BJ (cell line): ENCODE data around the gene CAMSAP3. TPM values are rescaled to one million over a fixed set of nuclear protein-coding genes. Genes with fewer than 3 reads are reported as not detected.

ENCODE experiments used
- polyA plus RNA-seq: library from polyadenylated mRNA; depleted of rRNA; stranded (reverse); fragments of >200 nt; gene quantifications from 2 replicates; pipeline ENCODE4 v1.2.3, GENCODE V29; 2011; rRNA removed
- small RNA-seq: library from RNA; depleted of rRNA; stranded (forward); fragments of <200 nt; gene quantifications from one replicate; pipeline ENCODE3, GENCODE V24; 2012; ENCODE audit warnings: low replicate concordance, low read depth; ENCODE audit not compliant: insufficient read length

CAMSAP3 gene
- polyA plus RNA-seq, 1 experiment, result not detected

Small RNAs within 50 kb of the gene (small RNA-seq; reads per million reads assigned to genes)
- gene MIR6792, result not detected

Other genes with a start within 250 kb of the CAMSAP3 start
- 8.6 and 12.7 TPM in 2 replicates for gene ARHGEF18, start 246.9 kb upstream of the CAMSAP3 start, polyA plus RNA-seq
- gene PEX11G, start 106.8 kb upstream of the CAMSAP3 start, polyA plus RNA-seq, result 1.9 and 3.8 TPM in 2 replicates
- gene ZNF358, start 79.8 kb upstream of the CAMSAP3 start, polyA plus RNA-seq, result 25.0 and 43.9 TPM in 2 replicates
- 24.6 and 50.6 TPM in 2 replicates for gene MCOLN1, start 73.2 kb upstream of the CAMSAP3 start, polyA plus RNA-seq
- 17.2 and 55.1 TPM in 2 replicates for gene PNPLA6, start 60.1 kb upstream of the CAMSAP3 start, polyA plus RNA-seq
- gene XAB2, start 33.7 kb downstream of the CAMSAP3 start, polyA plus RNA-seq, result 20.7 and 39.8 TPM in 2 replicates
- gene PET100, start 33.9 kb downstream of the CAMSAP3 start, polyA plus RNA-seq, result 8.9 and 28.5 TPM in 2 replicates
- gene PCP2, start 37.9 kb downstream of the CAMSAP3 start, polyA plus RNA-seq, result not detected in 2 replicates
- 28.6 and 39.4 TPM in 2 replicates for gene STXBP2, start 41.2 kb downstream of the CAMSAP3 start, polyA plus RNA-seq
- gene RETN, start 73.2 kb downstream of the CAMSAP3 start, polyA plus RNA-seq, result not detected in 2 replicates
- not detected in 2 replicates for gene MCEMP1, start 81.2 kb downstream of the CAMSAP3 start, polyA plus RNA-seq
- gene TRAPPC5, start 85.0 kb downstream of the CAMSAP3 start, polyA plus RNA-seq, result 59.7 and 85.1 TPM in 2 replicates
- gene FCER2, start 106.3 kb downstream of the CAMSAP3 start, polyA plus RNA-seq, result not detected in 2 replicates
- gene CLEC4G, start 136.2 kb downstream of the CAMSAP3 start, polyA plus RNA-seq, result not detected in 2 replicates
- not detected in 2 replicates for gene CD209, start 151.7 kb downstream of the CAMSAP3 start, polyA plus RNA-seq
- gene CLEC4M, start 167.4 kb downstream of the CAMSAP3 start, polyA plus RNA-seq, result not detected in 2 replicates
- gene EVI5L, start 234.4 kb downstream of the CAMSAP3 start, polyA plus RNA-seq, result 8.1 and 11.7 TPM in 2 replicates